ENCODE results near the gene WDR70.
A peak's percentile ranks its signal among the peaks of the same experiment; 100 is the strongest.

WDR70 gene

DNA sequence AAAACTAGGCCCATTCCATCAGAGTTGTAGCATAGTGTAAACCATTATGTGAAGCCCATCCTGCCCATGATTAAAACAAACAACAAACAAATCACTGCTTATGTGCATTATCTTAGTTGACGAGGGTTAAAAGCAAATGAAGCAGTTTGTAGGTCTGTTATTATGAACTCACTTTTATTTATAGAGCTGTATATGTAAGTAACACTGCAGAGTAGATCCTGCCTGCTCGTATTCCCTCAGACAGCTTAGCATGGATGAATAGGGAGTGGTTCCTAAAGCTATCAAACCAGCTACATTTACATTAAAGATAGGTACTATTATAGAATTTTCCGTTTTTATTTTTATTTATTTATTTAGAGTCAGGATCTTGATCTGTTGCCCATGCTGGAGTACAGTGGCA is 348.1 kb downstream of the WDR70 start:
- H2BK5ac ChIP-seq (ENCODE audit: low read depth, low read length, poor library complexity): no peak overlapping the region
- no peak overlapping the region for H2BK120ac ChIP-seq (ENCODE audit: insufficient read depth, low read length, poor library complexity)
- no peak overlapping the region for H3K4me3 ChIP-seq (ENCODE audit: low read depth, low read length)
- H2AFZ ChIP-seq (ENCODE audit: insufficient read depth, low read length, poor library complexity): no peak overlapping the region
- H2AK5ac ChIP-seq (ENCODE audit: low read length): no peak overlapping the region
- peaks cover 3 to 6% of the 10 kb centered on the region in 2 experiments for H3K36me3 ChIP-seq (ENCODE audit: control insufficient read depth in 1 of 2, insufficient read depth in 2 of 2, low read length in 2 of 2)
- H2BK12ac ChIP-seq (ENCODE audit: low read length): no peak overlapping the region
- H4K8ac ChIP-seq (ENCODE audit: low read depth, low read length): no peak overlapping the region
- H3K4ac ChIP-seq (ENCODE audit: low read depth, low read length): no peak overlapping the region
- H3K27ac ChIP-seq (ENCODE audit: low read depth, low read length): no peak overlapping the region
- no peaks in the 10 kb centered on the region for H3K27me3 ChIP-seq (ENCODE audit: insufficient read depth, low read length)
- no peaks in the 10 kb centered on the region for H3K79me1 ChIP-seq (ENCODE audit: low read length)
- no peak overlapping the region for H3K4me2 ChIP-seq (ENCODE audit: low read length)
- H3K14ac ChIP-seq (ENCODE audit: low read length): no peak overlapping the region
- WGBS (ENCODE audit: extremely low coverage, insufficient coverage, insufficient read length): no CpG with 5 or more reads among the region's 3 CpGs
- H4K91ac ChIP-seq (ENCODE audit: low read depth, low read length): no peak overlapping the region
- no peaks in the 10 kb centered on the region for H3K9me3 ChIP-seq (ENCODE audit: insufficient read depth, low read depth, low read length)
- DNase-seq: no peak
- no peak overlapping the region for H3K9ac ChIP-seq (ENCODE audit: low read length)
- H3K23ac ChIP-seq (ENCODE audit: low read length): no peak overlapping the region
- no peak overlapping the region for H3K18ac ChIP-seq (ENCODE audit: low read length)
- peaks cover 2% of the 10 kb centered on the region in 2 experiments for H3K4me1 ChIP-seq (ENCODE audit: control insufficient read depth in 1 of 2, insufficient read depth in 2 of 2, low read length in 2 of 2)
- no peaks in the 10 kb centered on the region for H3K79me2 ChIP-seq (ENCODE audit: control insufficient read depth, insufficient read depth, low read length, poor library complexity)
- H4K12ac ChIP-seq (ENCODE audit: low read depth, low read length): no peak overlapping the region

DNA sequence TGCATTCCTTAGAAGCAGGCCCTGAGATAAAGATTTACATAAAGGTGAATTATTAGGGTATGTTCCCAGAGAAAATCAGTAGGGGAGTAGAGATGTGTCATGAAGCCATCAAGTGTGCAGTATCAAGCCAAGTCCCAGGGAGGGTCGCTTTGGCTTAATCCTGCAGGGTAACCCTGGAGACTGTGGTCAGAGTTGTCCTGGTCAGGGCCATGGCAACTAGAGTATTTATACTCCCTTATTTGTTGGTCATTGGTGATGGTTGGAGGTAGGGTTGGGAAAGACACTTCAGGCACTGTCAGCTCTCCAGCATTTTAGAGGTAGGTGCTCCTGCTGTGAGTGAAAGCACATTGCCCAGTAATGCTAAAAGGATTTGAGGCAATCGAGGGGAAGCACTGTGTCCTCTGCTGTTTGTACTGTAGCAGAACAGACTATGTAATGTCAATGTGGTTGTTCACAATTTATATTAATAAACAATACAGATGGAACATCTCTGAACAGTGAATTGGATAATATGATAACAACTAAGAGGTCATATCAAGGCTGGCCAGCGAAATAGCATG is 351.9 kb downstream of the WDR70 start:
- Histone ChIP-seq H3K4me2 (ENCODE audit: low read length) (no peak overlapping the region), H2BK120ac (ENCODE audit: insufficient read depth, low read length, poor library complexity) (no peak overlapping the region), H4K12ac (ENCODE audit: low read depth, low read length) (no peak overlapping the region), H3K79me1 (ENCODE audit: low read length) (no peaks in the 10 kb centered on the region), H3K4me3 (ENCODE audit: low read depth, low read length) (no peak overlapping the region), H4K91ac (ENCODE audit: low read depth, low read length) (no peak overlapping the region), H2AFZ (ENCODE audit: insufficient read depth, low read length, poor library complexity) (no peak overlapping the region), H3K27ac (ENCODE audit: low read depth, low read length) (no peak overlapping the region), H3K27me3 (ENCODE audit: insufficient read depth, low read length) (no peaks in the 10 kb centered on the region), H3K18ac (ENCODE audit: low read length) (no peak overlapping the region), H2AK5ac (ENCODE audit: low read length) (no peak overlapping the region), H3K23ac (ENCODE audit: low read length) (peak overlapping the region; percentile 80), H3K9me3 (ENCODE audit: insufficient read depth, low read depth, low read length) (no peaks in the 10 kb centered on the region), H3K9ac (ENCODE audit: low read length) (no peak overlapping the region), H2BK5ac (ENCODE audit: low read depth, low read length, poor library complexity) (no peak overlapping the region), H3K4me1 (ENCODE audit: control insufficient read depth in 1 of 2, insufficient read depth in 2 of 2, low read length in 2 of 2) (peaks cover 0 to 1% of the 10 kb centered on the region in 2 experiments), H3K36me3 (ENCODE audit: control insufficient read depth in 1 of 2, insufficient read depth in 2 of 2, low read length in 2 of 2) (peaks cover 3 to 4% of the 10 kb centered on the region in 2 experiments), H4K8ac (ENCODE audit: low read depth, low read length) (no peak overlapping the region), H3K79me2 (ENCODE audit: control insufficient read depth, insufficient read depth, low read length, poor library complexity) (no peaks in the 10 kb centered on the region), H3K4ac (ENCODE audit: low read depth, low read length) (no peak overlapping the region), H2BK12ac (ENCODE audit: low read length) (no peak overlapping the region), H3K14ac (ENCODE audit: low read length) (no peak overlapping the region)
- WGBS (ENCODE audit: extremely low coverage, insufficient coverage, insufficient read length): no CpG with 5 or more reads among the region's 3 CpGs
- no peak for DNase-seq

DNA sequence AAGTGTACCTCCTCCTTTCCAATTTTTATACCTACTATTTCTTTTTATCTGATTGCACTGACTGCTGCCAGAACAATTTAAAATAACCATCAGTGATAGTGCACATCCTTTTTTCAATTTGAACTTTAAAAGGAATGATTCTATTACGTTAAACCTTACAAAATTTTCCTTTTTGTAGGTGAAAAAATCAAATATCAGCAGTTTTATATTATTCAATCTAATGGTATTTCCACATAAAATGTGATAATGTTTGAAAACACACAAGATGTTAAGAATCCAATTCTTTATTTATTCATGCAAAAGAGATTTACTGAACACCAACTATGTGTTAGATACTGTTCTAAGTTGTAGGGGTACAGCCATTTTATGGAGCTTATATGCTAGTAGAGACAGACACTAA is 355.0 kb downstream of the WDR70 start:
- no peak overlapping the region for H4K12ac ChIP-seq (ENCODE audit: low read depth, low read length)
- H3K27ac ChIP-seq (ENCODE audit: low read depth, low read length): no peak overlapping the region
- H3K79me2 ChIP-seq (ENCODE audit: control insufficient read depth, insufficient read depth, low read length, poor library complexity): no peaks in the 10 kb centered on the region
- H3K4me1 ChIP-seq (ENCODE audit: control insufficient read depth in 1 of 2, insufficient read depth in 2 of 2, low read length in 2 of 2): peaks cover 0 to 1% of the 10 kb centered on the region in 2 experiments
- no peak overlapping the region for H4K8ac ChIP-seq (ENCODE audit: low read depth, low read length)
- H3K4ac ChIP-seq (ENCODE audit: low read depth, low read length): no peak overlapping the region
- H3K9me3 ChIP-seq (ENCODE audit: insufficient read depth, low read depth, low read length): no peaks in the 10 kb centered on the region
- no peaks in the 10 kb centered on the region for H3K27me3 ChIP-seq (ENCODE audit: insufficient read depth, low read length)
- no CpG with 5 or more reads among the region's 1 CpG for WGBS (ENCODE audit: extremely low coverage, insufficient coverage, insufficient read length)
- H3K14ac ChIP-seq (ENCODE audit: low read length): no peak overlapping the region
- no peak overlapping the region for H3K9ac ChIP-seq (ENCODE audit: low read length)
- H3K36me3 ChIP-seq (ENCODE audit: control insufficient read depth in 1 of 2, insufficient read depth in 2 of 2, low read length in 2 of 2): peaks cover 0 to 1% of the 10 kb centered on the region in 2 experiments
- no peak overlapping the region for H3K4me3 ChIP-seq (ENCODE audit: low read depth, low read length)
- no peak overlapping the region for H2BK120ac ChIP-seq (ENCODE audit: insufficient read depth, low read length, poor library complexity)
- no peaks in the 10 kb centered on the region for H3K79me1 ChIP-seq (ENCODE audit: low read length)
- no peak overlapping the region for H4K91ac ChIP-seq (ENCODE audit: low read depth, low read length)
- no peak overlapping the region for H2BK5ac ChIP-seq (ENCODE audit: low read depth, low read length, poor library complexity)
- no peak overlapping the region for H2BK12ac ChIP-seq (ENCODE audit: low read length)
- no peak overlapping the region for H2AK5ac ChIP-seq (ENCODE audit: low read length)
- H3K18ac ChIP-seq (ENCODE audit: low read length): no peak overlapping the region
- DNase-seq: no peak
- H3K4me2 ChIP-seq (ENCODE audit: low read length): no peak overlapping the region
- H2AFZ ChIP-seq (ENCODE audit: insufficient read depth, low read length, poor library complexity): no peak overlapping the region
- no peak overlapping the region for H3K23ac ChIP-seq (ENCODE audit: low read length)

DNA sequence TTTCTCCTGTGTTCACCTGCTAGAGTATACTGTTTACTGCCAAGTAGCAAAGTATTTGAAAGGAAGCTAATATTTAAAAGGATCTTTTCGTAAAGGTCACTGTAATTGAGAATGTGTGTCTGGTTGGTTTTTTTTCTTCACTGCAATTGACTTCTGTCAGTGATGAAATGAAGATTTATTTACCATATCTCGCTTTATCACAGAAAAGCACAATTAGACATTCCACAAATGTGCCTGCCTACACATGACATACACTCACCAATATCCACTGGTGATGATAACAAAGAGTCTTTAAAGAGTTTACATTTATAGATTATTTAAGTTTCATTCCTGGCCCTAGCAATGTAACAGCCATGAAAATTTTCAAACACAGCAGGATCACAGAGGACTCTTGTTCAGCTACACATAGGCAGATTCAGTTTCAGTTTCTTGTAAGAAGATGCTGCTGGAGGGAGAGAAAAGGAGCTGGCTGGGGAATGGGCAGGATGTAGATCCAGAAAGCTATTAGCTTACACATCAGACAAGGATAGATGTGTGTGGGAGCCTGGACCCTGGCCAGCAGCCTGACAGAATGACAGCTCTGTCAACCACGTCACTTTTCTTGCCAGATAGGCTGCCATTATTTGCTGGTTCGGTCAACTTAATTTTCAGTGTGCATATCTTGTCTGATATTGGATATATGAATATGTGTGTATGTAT is 356.7 kb downstream of the WDR70 start:
- H2BK5ac ChIP-seq (ENCODE audit: low read depth, low read length, poor library complexity): no peak overlapping the region
- no peaks in the 10 kb centered on the region for H3K9me3 ChIP-seq (ENCODE audit: insufficient read depth, low read depth, low read length)
- H2AFZ ChIP-seq (ENCODE audit: insufficient read depth, low read length, poor library complexity): no peak overlapping the region
- H3K14ac ChIP-seq (ENCODE audit: low read length): no peak overlapping the region
- peaks cover 0 to 1% of the 10 kb centered on the region in 2 experiments for H3K4me1 ChIP-seq (ENCODE audit: control insufficient read depth in 1 of 2, insufficient read depth in 2 of 2, low read length in 2 of 2)
- H3K18ac ChIP-seq (ENCODE audit: low read length): no peak overlapping the region
- no peaks in the 10 kb centered on the region for H3K79me1 ChIP-seq (ENCODE audit: low read length)
- H3K23ac ChIP-seq (ENCODE audit: low read length): no peak overlapping the region
- H4K12ac ChIP-seq (ENCODE audit: low read depth, low read length): no peak overlapping the region
- H2AK5ac ChIP-seq (ENCODE audit: low read length): no peak overlapping the region
- no peak overlapping the region for H3K27ac ChIP-seq (ENCODE audit: low read depth, low read length)
- H3K4ac ChIP-seq (ENCODE audit: low read depth, low read length): no peak overlapping the region
- H4K91ac ChIP-seq (ENCODE audit: low read depth, low read length): no peak overlapping the region
- no CpG with 5 or more reads among the region's 4 CpGs for WGBS (ENCODE audit: extremely low coverage, insufficient coverage, insufficient read length)
- H3K27me3 ChIP-seq (ENCODE audit: insufficient read depth, low read length): no peaks in the 10 kb centered on the region
- no peaks in the 10 kb centered on the region for H3K79me2 ChIP-seq (ENCODE audit: control insufficient read depth, insufficient read depth, low read length, poor library complexity)
- H3K9ac ChIP-seq (ENCODE audit: low read length): no peak overlapping the region
- H2BK12ac ChIP-seq (ENCODE audit: low read length): no peak overlapping the region
- H3K4me2 ChIP-seq (ENCODE audit: low read length): no peak overlapping the region
- H3K4me3 ChIP-seq (ENCODE audit: low read depth, low read length): no peak overlapping the region
- no peak for DNase-seq
- no peak overlapping the region for H4K8ac ChIP-seq (ENCODE audit: low read depth, low read length)
- no peak overlapping the region for H2BK120ac ChIP-seq (ENCODE audit: insufficient read depth, low read length, poor library complexity)
- H3K36me3 ChIP-seq (ENCODE audit: control insufficient read depth in 1 of 2, insufficient read depth in 2 of 2, low read length in 2 of 2): peaks cover 0 to 1% of the 10 kb centered on the region in 2 experiments
